Measurements from ENCODE around the gene TTC8. TPM values are rescaled to one million over a fixed set of nuclear protein-coding genes. Genes with fewer than 3 reads are reported as not detected.

TTC8 gene
- total RNA-seq, 1 experiment from 2014 or later, result 23.9 TPM

GRCh38 chr14:88802596-88802995 lies 21.9 kb upstream of the TTC8 start:
- peaks cover under 1% of the 10 kb centered on the region for H3K36me3 Mint-ChIP-seq (ENCODE audit: insufficient read depth, unreplicated experiment)
- intact Hi-C loops (cut with micrococcal nuclease), result no loop called here
- DNase-seq (ENCODE audit: unreplicated experiment), result no peak
- no TSS peak for BruUV-seq (replicated peaks)
- H3K27ac Mint-ChIP-seq (ENCODE audit: low read depth, unreplicated experiment), result no peak overlapping the region
- POLR2A ChIA-PET, result interaction anchor here (0.6 kb wide), 1 partner anchor 80 kb away, joined by 3 read pairs; no protein-coding TSS in a partner anchor
- no peak overlapping the region for H3K4me3 Mint-ChIP-seq (ENCODE audit: unreplicated experiment)
- TF ChIP-seq CTCF (IDR thresholded peaks at IDR 0.05; ENCODE audit: unreplicated experiment), result no peak
- H3K4me1 Mint-ChIP-seq (ENCODE audit: insufficient read depth, unreplicated experiment), result no peaks in the 10 kb centered on the region
- H3K27me3 Mint-ChIP-seq (ENCODE audit: insufficient read depth, unreplicated experiment), result no peaks in the 10 kb centered on the region
- CTCF ChIA-PET, result interaction anchor here (1.8 kb wide), 1 partner anchor 9 kb away, joined by 7 read pairs; the partner anchor contains the start of gene EML5
- no peaks in the 10 kb centered on the region for H3K9me3 Mint-ChIP-seq (ENCODE audit: unreplicated experiment)

- ChIA-PET CTCF (interaction anchor here (1.0 to 1.8 kb wide), 3 partner anchors 11 to 136 kb away, joined by 3 to 7 read pairs (median 5); partner anchors contain the start of genes EML5 and TTC8), POLR2A (interaction anchor here (0.6 to 1.0 kb wide), 2 partner anchors 23 to 40 kb away, joined by 3 to 4 read pairs; no protein-coding TSS in a partner anchor)
- H3K4me1 Mint-ChIP-seq (ENCODE audit: insufficient read depth, unreplicated experiment), result no peaks in the 10 kb centered on the region
- TF ChIP-seq CTCF (IDR thresholded peaks at IDR 0.05; ENCODE audit: unreplicated experiment), result no peak
- no TSS peak for BruUV-seq (replicated peaks)
- intact Hi-C loops (cut with micrococcal nuclease), result no loop called here
- no peaks in the 10 kb centered on the region for H3K27me3 Mint-ChIP-seq (ENCODE audit: insufficient read depth, unreplicated experiment)
- no peak overlapping the region for H3K4me3 Mint-ChIP-seq (ENCODE audit: unreplicated experiment)
- H3K27ac Mint-ChIP-seq (ENCODE audit: low read depth, unreplicated experiment), result no peak overlapping the region
- no peaks in the 10 kb centered on the region for H3K36me3 Mint-ChIP-seq (ENCODE audit: insufficient read depth, unreplicated experiment)
- no peak for DNase-seq (ENCODE audit: unreplicated experiment)
- no peaks in the 10 kb centered on the region for H3K9me3 Mint-ChIP-seq (ENCODE audit: unreplicated experiment)
Observed at GRCh38 chr14:88804035-88804434, 20.4 kb upstream of the TTC8 start.

GRCh38 chr14:88804477-88804876 lies 20.0 kb upstream of the TTC8 start:
- H3K9me3 Mint-ChIP-seq (ENCODE audit: unreplicated experiment), result no peaks in the 10 kb centered on the region
- ChIA-PET CTCF (interaction anchor here (1.0 to 1.8 kb wide), 3 partner anchors 11 to 137 kb away, joined by 3 to 7 read pairs (median 5); partner anchors contain the start of genes EML5 and TTC8), POLR2A (interaction anchor here (1.0 kb wide), 1 partner anchor 23 kb away, joined by 3 read pairs; no protein-coding TSS in a partner anchor)
- no peak overlapping the region for H3K27ac Mint-ChIP-seq (ENCODE audit: low read depth, unreplicated experiment)
- no peak for TF ChIP-seq CTCF (IDR thresholded peaks at IDR 0.05; ENCODE audit: unreplicated experiment)
- H3K4me1 Mint-ChIP-seq (ENCODE audit: insufficient read depth, unreplicated experiment), result no peaks in the 10 kb centered on the region
- no peaks in the 10 kb centered on the region for H3K36me3 Mint-ChIP-seq (ENCODE audit: insufficient read depth, unreplicated experiment)
- no peaks in the 10 kb centered on the region for H3K27me3 Mint-ChIP-seq (ENCODE audit: insufficient read depth, unreplicated experiment)
- no TSS peak for BruUV-seq (replicated peaks)
- intact Hi-C loops (cut with micrococcal nuclease), result no loop called here
- no peak overlapping the region for H3K4me3 Mint-ChIP-seq (ENCODE audit: unreplicated experiment)
- no peak for DNase-seq (ENCODE audit: unreplicated experiment)

- H3K4me3 Mint-ChIP-seq (ENCODE audit: unreplicated experiment), result no peak overlapping the region
- no peaks in the 10 kb centered on the region for H3K36me3 Mint-ChIP-seq (ENCODE audit: insufficient read depth, unreplicated experiment)
- POLR2A ChIA-PET, result no interaction called here
- BruUV-seq (replicated peaks), result no TSS peak
- intact Hi-C loops (cut with micrococcal nuclease), result no loop called here
- H3K27me3 Mint-ChIP-seq (ENCODE audit: insufficient read depth, unreplicated experiment), result no peaks in the 10 kb centered on the region
- no peak for TF ChIP-seq CTCF (IDR thresholded peaks at IDR 0.05; ENCODE audit: unreplicated experiment)
- H3K4me1 Mint-ChIP-seq (ENCODE audit: insufficient read depth, unreplicated experiment), result no peaks in the 10 kb centered on the region
- no peaks in the 10 kb centered on the region for H3K9me3 Mint-ChIP-seq (ENCODE audit: unreplicated experiment)
- CTCF ChIA-PET, result no interaction called here
- no peak overlapping the region for H3K27ac Mint-ChIP-seq (ENCODE audit: low read depth, unreplicated experiment)
- DNase-seq (ENCODE audit: unreplicated experiment), result no peak
Observed at GRCh38 chr14:88808359-88808758, 16.1 kb upstream of the TTC8 start.

Measured in MCF 10A (cell line).